ENCODE data around the gene AS3MT. TPM values are rescaled to one million over a fixed set of nuclear protein-coding genes. Genes with fewer than 3 reads are reported as not detected.
A peak's percentile ranks its signal among the peaks of the same experiment; 100 is the strongest.

Gene AS3MT
- polyA plus RNA-seq, 1 donor (not counting 4 experiments of a cell fraction or from before 2014, with no cell fraction given) = 2.0 TPM

DNA sequence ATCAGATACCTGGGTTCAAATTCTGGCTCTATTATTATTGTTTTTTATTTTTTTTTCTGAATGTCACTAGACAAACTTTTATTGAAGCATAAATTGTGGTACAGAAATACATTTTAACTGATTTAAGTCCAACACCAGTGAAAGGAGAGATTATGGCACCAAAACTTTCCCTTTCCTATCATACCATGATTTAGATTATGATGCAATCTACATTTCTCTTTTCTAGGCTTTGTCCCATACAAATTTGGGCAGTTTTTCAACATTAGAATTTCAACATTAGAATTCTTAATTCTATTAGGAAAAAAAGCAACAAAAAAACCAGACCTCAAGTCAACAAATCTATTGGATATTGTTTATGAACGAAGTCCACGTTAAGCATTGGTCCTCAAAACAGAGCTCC, 11.0 kb downstream of the AS3MT start:
- H3K4me2 ChIP-seq (ENCODE audit: control insufficient read depth, extremely low read depth, insufficient read depth, low read depth, low read length) = no peak overlapping the region
- no peaks in the 10 kb centered on the region for H3K36me3 ChIP-seq (ENCODE audit: control insufficient read depth in 2 of 2, extremely low read depth in 1 of 2, insufficient read depth in 2 of 2, low read length in 2 of 2)
- H3K4me1 ChIP-seq (ENCODE audit: control insufficient read depth, extremely low read depth, insufficient read depth, low read length) = no peaks in the 10 kb centered on the region
- FAIRE-seq = peak; percentile 26
- H3K27me3 ChIP-seq (ENCODE audit: control insufficient read depth, extremely low read depth, insufficient read depth, low read length) = no peaks in the 10 kb centered on the region
- no peak for DNase-seq (ENCODE audit: low read depth, low spot score)
- H3K4me3 ChIP-seq (ENCODE audit: control insufficient read depth in 2 of 3, extremely low read depth in 1 of 3, insufficient read depth in 2 of 3, low read depth in 1 of 3, low read length in 3 of 3) = no peak overlapping the region
- no peaks in the 10 kb centered on the region for H4K20me1 ChIP-seq (ENCODE audit: control insufficient read depth, extremely low read depth, insufficient read depth, low read length)
- no peak overlapping the region for H3K9ac ChIP-seq (ENCODE audit: control insufficient read depth, extremely low read depth, insufficient read depth, low read length)
- TF ChIP-seq, protein P1, sequence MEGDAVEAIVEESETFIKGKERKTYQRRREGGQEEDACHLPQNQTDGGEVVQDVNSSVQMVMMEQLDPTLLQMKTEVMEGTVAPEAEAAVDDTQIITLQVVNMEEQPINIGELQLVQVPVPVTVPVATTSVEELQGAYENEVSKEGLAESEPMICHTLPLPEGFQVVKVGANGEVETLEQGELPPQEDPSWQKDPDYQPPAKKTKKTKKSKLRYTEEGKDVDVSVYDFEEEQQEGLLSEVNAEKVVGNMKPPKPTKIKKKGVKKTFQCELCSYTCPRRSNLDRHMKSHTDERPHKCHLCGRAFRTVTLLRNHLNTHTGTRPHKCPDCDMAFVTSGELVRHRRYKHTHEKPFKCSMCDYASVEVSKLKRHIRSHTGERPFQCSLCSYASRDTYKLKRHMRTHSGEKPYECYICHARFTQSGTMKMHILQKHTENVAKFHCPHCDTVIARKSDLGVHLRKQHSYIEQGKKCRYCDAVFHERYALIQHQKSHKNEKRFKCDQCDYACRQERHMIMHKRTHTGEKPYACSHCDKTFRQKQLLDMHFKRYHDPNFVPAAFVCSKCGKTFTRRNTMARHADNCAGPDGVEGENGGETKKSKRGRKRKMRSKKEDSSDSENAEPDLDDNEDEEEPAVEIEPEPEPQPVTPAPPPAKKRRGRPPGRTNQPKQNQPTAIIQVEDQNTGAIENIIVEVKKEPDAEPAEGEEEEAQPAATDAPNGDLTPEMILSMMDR (optimal IDR thresholded peaks at IDR 0.05 in 1 of 3, IDR thresholded peaks at IDR 0.05 in 1 of 3, conservative IDR thresholded peaks at IDR 0.05 in 1 of 3; ENCODE audit: extremely low read depth in 1 of 3, insufficient read depth in 2 of 3, low read length in 3 of 3) = no peak
- no peak for TF ChIP-seq EZH2 (IDR thresholded peaks at IDR 0.05; ENCODE audit: low read length)
- H3K9me3 ChIP-seq (ENCODE audit: control insufficient read depth, low read depth, low read length) = no peaks in the 10 kb centered on the region
- no peaks in the 10 kb centered on the region for H3K79me2 ChIP-seq (ENCODE audit: control insufficient read depth, insufficient read depth, low read length)
- H3K27ac ChIP-seq (ENCODE audit: control insufficient read depth, insufficient read depth, low read length) = no peak overlapping the region
- no peak overlapping the region for H2AFZ ChIP-seq (ENCODE audit: control insufficient read depth, low read length)
- no peaks in the 10 kb centered on the region for H3K9me1 ChIP-seq (ENCODE audit: control insufficient read depth, extremely low read depth, insufficient read depth, low read length)
- dilution Hi-C loops (cut with MboI; ENCODE audit: extremely low pct_ligation_motif_present, low sequenced_read_pairs) = no loop called here

DNA sequence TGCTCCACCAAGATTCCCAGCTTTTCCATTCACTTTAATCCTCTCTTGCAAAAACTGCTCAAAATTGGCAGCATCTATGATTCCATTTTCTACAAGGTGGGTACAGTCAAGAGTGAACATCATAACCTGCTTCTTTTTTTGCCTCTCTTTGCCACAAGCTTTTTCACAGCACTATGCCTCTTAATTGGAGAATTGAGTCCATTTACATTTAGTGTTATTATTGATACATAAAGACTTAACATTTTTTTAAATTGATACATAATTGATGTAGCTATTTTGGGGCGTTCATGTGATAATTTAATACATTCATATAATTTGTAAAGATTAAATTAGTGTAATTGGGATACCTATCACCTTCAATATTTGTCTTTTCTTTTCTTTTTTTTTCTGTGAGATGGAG, 18.8 kb downstream of the AS3MT start:
- Histone ChIP-seq H3K27ac (ENCODE audit: control insufficient read depth, insufficient read depth, low read length) (no peak overlapping the region), H3K79me2 (ENCODE audit: control insufficient read depth, insufficient read depth, low read length) (no peaks in the 10 kb centered on the region), H3K9me1 (ENCODE audit: control insufficient read depth, extremely low read depth, insufficient read depth, low read length) (no peaks in the 10 kb centered on the region), H3K36me3 (ENCODE audit: control insufficient read depth in 2 of 2, extremely low read depth in 1 of 2, insufficient read depth in 2 of 2, low read length in 2 of 2) (no peaks in the 10 kb centered on the region), H3K4me1 (ENCODE audit: control insufficient read depth, extremely low read depth, insufficient read depth, low read length) (no peaks in the 10 kb centered on the region), H3K4me3 (ENCODE audit: control insufficient read depth in 2 of 3, extremely low read depth in 1 of 3, insufficient read depth in 2 of 3, low read depth in 1 of 3, low read length in 3 of 3) (no peak overlapping the region), H3K27me3 (ENCODE audit: control insufficient read depth, extremely low read depth, insufficient read depth, low read length) (no peaks in the 10 kb centered on the region), H3K9me3 (ENCODE audit: control insufficient read depth, low read depth, low read length) (no peaks in the 10 kb centered on the region), H4K20me1 (ENCODE audit: control insufficient read depth, extremely low read depth, insufficient read depth, low read length) (no peaks in the 10 kb centered on the region), H3K9ac (ENCODE audit: control insufficient read depth, extremely low read depth, insufficient read depth, low read length) (no peak overlapping the region), H2AFZ (ENCODE audit: control insufficient read depth, low read length) (no peak overlapping the region), H3K4me2 (ENCODE audit: control insufficient read depth, extremely low read depth, insufficient read depth, low read depth, low read length) (no peak overlapping the region)
- DNase-seq (ENCODE audit: low read depth, low spot score) = no peak
- dilution Hi-C loops (cut with MboI; ENCODE audit: extremely low pct_ligation_motif_present, low sequenced_read_pairs) = no loop called here
- FAIRE-seq = no peak
- TF ChIP-seq, protein P1 (optimal IDR thresholded peaks at IDR 0.05 in 1 of 3, IDR thresholded peaks at IDR 0.05 in 1 of 3, conservative IDR thresholded peaks at IDR 0.05 in 1 of 3; ENCODE audit: extremely low read depth in 1 of 3, insufficient read depth in 2 of 3, low read length in 3 of 3) = no peak
- TF ChIP-seq EZH2 (IDR thresholded peaks at IDR 0.05; ENCODE audit: low read length) = no peak

Data from keratinocyte (primary cell).